Measurements from ENCODE around the gene PMM1.

Gene PMM1

GRCh38 chr22:41534219-41534618, 55.4 kb downstream of the PMM1 start:
- DNase-seq, result no peak

GRCh38 chr22:41532908-41533825, 56.5 kb downstream of the PMM1 start:
- peak; percentile 14 for DNase-seq

GRCh38 chr22:41531715-41532477, 57.7 kb downstream of the PMM1 start:
- no peak for DNase-seq

- no peak for DNase-seq
Measured at GRCh38 chr22:41530890-41531714, 58.5 kb downstream of the PMM1 start.

- no peak for DNase-seq
Measured at GRCh38 chr22:41528938-41529561, 60.6 kb downstream of the PMM1 start.

GRCh38 chr22:41528132-41528766, 61.4 kb downstream of the PMM1 start:
- DNase-seq, result no peak

Measured in NCI-H345 (cell line).